GM12892 (cell line): ENCODE measurements around the gene VSIG1.

Experiments
- POLR2AphosphoS5 ChIP-seq: IDR thresholded peaks from 2 replicates; pipeline ENCODE4 v1.6.1; 2011; ENCODE audit warnings: low read depth, low read length, control low read depth
- TAF1 ChIP-seq: IDR thresholded peaks from 2 replicates; pipeline ENCODE4 v1.6.1; 2011; ENCODE audit warnings: low read depth, mild to moderate bottlenecking, control low read depth, low read length, borderline replicate concordance

- no peak for TF ChIP-seq POLR2AphosphoS5
- no peak for TF ChIP-seq TAF1
Measured at GRCh38 chrX:108122748-108123147, 77.9 kb downstream of the VSIG1 start.
